Lung (tissue), 12 donors: Measurements from ENCODE around the gene PEX7. TPM values are rescaled to one million over a fixed set of nuclear protein-coding genes. Genes with fewer than 3 reads are reported as not detected.

Source experiments
- ATAC-seq: fragments of 200-7000 bp; cut with Tn5 transposase; one replicate; pipeline ENCODE4 v1.9.1; 2020; ENCODE audit warnings: moderate number of reproducible peaks; ENCODE audit not compliant: insufficient read depth, low FRiP score
- DNase-seq, 3 donors: peaks; one replicate each; pipeline ENCODE4 v3.0.0-alpha.2; 2013 to 2017
- H3K27ac ChIP-seq, 2 donors: one replicate each; pipeline ENCODE4 v1.5.1; 2013; ENCODE audit warnings: mild to moderate bottlenecking in 2 of 2, moderate library complexity in 2 of 2, control low read depth in 1 of 2, inconsistent platforms in 1 of 2, low read depth in 1 of 2, low read length in 1 of 2
- H3K27me3 ChIP-seq, 3 donors: one replicate each; pipeline ENCODE4 v1.5.1; 2013; ENCODE audit warnings: low read length in 2 of 3; ENCODE audit not compliant: control insufficient read depth in 3 of 3, insufficient read depth in 3 of 3
- H3K36me3 ChIP-seq, 4 donors: one replicate each; pipeline ENCODE4 v1.5.1; 2013; ENCODE audit warnings: low read length in 4 of 4, mild to moderate bottlenecking in 1 of 4, moderate library complexity in 1 of 4; ENCODE audit not compliant: control insufficient read depth in 4 of 4, insufficient read depth in 4 of 4
- H3K4me1 ChIP-seq, 5 donors: one replicate each; pipeline ENCODE4 v1.5.1; 2013; ENCODE audit warnings: low read length in 5 of 5, mild to moderate bottlenecking in 2 of 5, moderate library complexity in 1 of 5; ENCODE audit not compliant: control insufficient read depth in 5 of 5, insufficient read depth in 5 of 5
- H3K4me3 ChIP-seq: one replicate; pipeline ENCODE4 v1.5.1; 2013; ENCODE audit warnings: mild to moderate bottlenecking, control low read depth, moderate library complexity
- H3K9ac ChIP-seq, 2 donors: one replicate each; pipeline ENCODE4 v1.5.1; 2013; ENCODE audit warnings: low read length in 2 of 2, control low read depth in 1 of 2; ENCODE audit not compliant: insufficient read depth in 1 of 2
- H3K9me3 ChIP-seq, 4 donors: one replicate each; pipeline ENCODE4 v1.5.1; 2013; ENCODE audit warnings: low read length in 3 of 4, mild to moderate bottlenecking in 1 of 4, moderate library complexity in 1 of 4; ENCODE audit not compliant: control insufficient read depth in 4 of 4, insufficient read depth in 3 of 4
- CTCF ChIP-seq: IDR thresholded peaks from 2 replicates; pipeline ENCODE4 v1.5.1; 2012; ENCODE audit warnings: mild to moderate bottlenecking; ENCODE audit errors: control extremely low read depth, extremely low read depth
- WGBS, 2 donors: extraction: QIAGEN DNeasy Blood & Tissue Kit; methylation state at CpG; one replicate each; pipeline ENCODE4 v1.1.7; 2013; 5-methylcytosine and 5-hydroxymethylcytosine counted together
- polyA plus RNA-seq, 2 donors: library from polyadenylated mRNA; stranded (reverse); fragments of 200-250 nt; gene quantifications; one replicate each; pipeline ENCODE4 v1.2.1, GENCODE V29; 2013
- total RNA-seq, 2 donors: library from RNA; depleted of rRNA in 1 of 2; stranded (reverse); fragments of >200 nt in 1 of 2; gene quantifications; one replicate each; pipeline ENCODE4 v1.2.1, GENCODE V29; 2014 to 2021
- donor health status: control.
- donor health status: control.
- donor health status: Bipolar disorder and iron deficiency.
- donor health status: healthy.
- donor health status: DM: yes; HTN: yes; CAD: no.

PEX7 gene
- total and polyA plus RNA-seq, 4 donors, result 4.8 to 12.5 (median 9.5) TPM

- Histone ChIP-seq H3K27ac (no peak overlapping the region), H3K36me3 (no peaks in the 10 kb centered on the region), H3K27me3 (no peaks in the 10 kb centered on the region), H3K9ac (no peak overlapping the region), H3K4me1 (peaks cover 2 to 11% (median 6%) of the 10 kb centered on the region in 5 donors), H3K9me3 (no peaks in the 10 kb centered on the region), H3K4me3 (no peak overlapping the region)
- 51 to 68% methylated on average over 3 of the region's 3 CpGs for WGBS, 2 donors
- no peak for DNase-seq
- TF ChIP-seq CTCF, result no peak
- no peak for ATAC-seq
These were observed 138.4 kb downstream of the PEX7 start for GRCh38 chr6:136960781-136961180.

- Histone ChIP-seq H3K9me3 (no peaks in the 10 kb centered on the region), H3K4me3 (no peak overlapping the region), H3K27me3 (no peaks in the 10 kb centered on the region), H3K27ac (no peak overlapping the region), H3K9ac (no peak overlapping the region), H3K36me3 (no peaks in the 10 kb centered on the region), H3K4me1 (peaks cover 2 to 11% (median 4%) of the 10 kb centered on the region in 5 donors)
- ATAC-seq, result no peak
- WGBS, 2 donors, result 88 to 91% methylated on average over 5 of the region's 5 CpGs
- no peak for DNase-seq
- TF ChIP-seq CTCF, result no peak
These were observed 139.5 kb downstream of the PEX7 start for GRCh38 chr6:136961848-136962247.

GRCh38 chr6:136962661-136963060, 140.3 kb downstream of the PEX7 start:
- no peak overlapping the region for H3K4me3 ChIP-seq
- no peak overlapping the region for H3K9ac ChIP-seq
- H3K36me3 ChIP-seq, result no peaks in the 10 kb centered on the region
- DNase-seq, result peak; percentile 55 to 81 (median 75)
- H3K9me3 ChIP-seq, result no peaks in the 10 kb centered on the region
- 16 to 38% methylated on average over 4 of the region's 4 CpGs for WGBS, 2 donors
- no peaks in the 10 kb centered on the region for H3K27me3 ChIP-seq
- ATAC-seq, result no peak
- TF ChIP-seq CTCF, result no peak
- peak overlapping the region in 1 of 2 donors; percentile 54 for H3K27ac ChIP-seq
- H3K4me1 ChIP-seq, result peaks cover 0 to 10% (median 4%) of the 10 kb centered on the region in 5 donors

GRCh38 chr6:136963259-136963658, 140.9 kb downstream of the PEX7 start:
- WGBS, 2 donors, result 73 to 82% methylated on average over 2 of the region's 2 CpGs
- H3K9me3 ChIP-seq, result no peaks in the 10 kb centered on the region
- no peak overlapping the region for H3K27ac ChIP-seq
- ATAC-seq, result no peak
- H3K4me1 ChIP-seq, result peaks cover 0 to 10% (median 4%) of the 10 kb centered on the region in 5 donors
- H3K9ac ChIP-seq, result no peak overlapping the region
- H3K36me3 ChIP-seq, result no peaks in the 10 kb centered on the region
- TF ChIP-seq CTCF, result no peak
- no peak overlapping the region for H3K4me3 ChIP-seq
- no peak for DNase-seq
- H3K27me3 ChIP-seq, result no peaks in the 10 kb centered on the region
